Measurements from ENCODE around the gene CSNK1A1L.

DNA sequence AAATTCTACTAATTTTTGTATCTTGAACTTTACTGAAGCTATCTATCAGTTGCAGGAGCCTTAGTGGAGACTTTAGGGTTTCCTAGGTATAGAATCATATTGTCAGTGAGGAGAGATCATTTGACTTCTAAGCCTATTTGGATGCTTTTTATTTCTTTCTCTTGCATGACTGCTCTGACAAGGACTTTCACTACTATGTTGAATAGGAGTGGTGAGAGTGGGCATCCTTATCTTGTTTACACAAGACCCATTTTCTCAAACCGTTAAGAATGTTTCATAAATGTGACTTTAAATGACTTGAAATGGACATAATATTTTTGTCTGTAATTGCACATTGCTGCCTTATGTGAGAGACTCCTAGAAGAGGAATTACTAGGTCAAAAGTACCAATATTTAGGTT lies 17.9 kb upstream of the CSNK1A1L start:
- TF ChIP-seq, protein P1, sequence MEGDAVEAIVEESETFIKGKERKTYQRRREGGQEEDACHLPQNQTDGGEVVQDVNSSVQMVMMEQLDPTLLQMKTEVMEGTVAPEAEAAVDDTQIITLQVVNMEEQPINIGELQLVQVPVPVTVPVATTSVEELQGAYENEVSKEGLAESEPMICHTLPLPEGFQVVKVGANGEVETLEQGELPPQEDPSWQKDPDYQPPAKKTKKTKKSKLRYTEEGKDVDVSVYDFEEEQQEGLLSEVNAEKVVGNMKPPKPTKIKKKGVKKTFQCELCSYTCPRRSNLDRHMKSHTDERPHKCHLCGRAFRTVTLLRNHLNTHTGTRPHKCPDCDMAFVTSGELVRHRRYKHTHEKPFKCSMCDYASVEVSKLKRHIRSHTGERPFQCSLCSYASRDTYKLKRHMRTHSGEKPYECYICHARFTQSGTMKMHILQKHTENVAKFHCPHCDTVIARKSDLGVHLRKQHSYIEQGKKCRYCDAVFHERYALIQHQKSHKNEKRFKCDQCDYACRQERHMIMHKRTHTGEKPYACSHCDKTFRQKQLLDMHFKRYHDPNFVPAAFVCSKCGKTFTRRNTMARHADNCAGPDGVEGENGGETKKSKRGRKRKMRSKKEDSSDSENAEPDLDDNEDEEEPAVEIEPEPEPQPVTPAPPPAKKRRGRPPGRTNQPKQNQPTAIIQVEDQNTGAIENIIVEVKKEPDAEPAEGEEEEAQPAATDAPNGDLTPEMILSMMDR (IDR thresholded peaks at IDR 0.05), result no peak
- TF ChIP-seq POLR2A (IDR thresholded peaks at IDR 0.05), result no peak

All from ovary (tissue), 3 donors.